ENCODE measurements around the gene DCAF5.

The DCAF5 gene

DNA sequence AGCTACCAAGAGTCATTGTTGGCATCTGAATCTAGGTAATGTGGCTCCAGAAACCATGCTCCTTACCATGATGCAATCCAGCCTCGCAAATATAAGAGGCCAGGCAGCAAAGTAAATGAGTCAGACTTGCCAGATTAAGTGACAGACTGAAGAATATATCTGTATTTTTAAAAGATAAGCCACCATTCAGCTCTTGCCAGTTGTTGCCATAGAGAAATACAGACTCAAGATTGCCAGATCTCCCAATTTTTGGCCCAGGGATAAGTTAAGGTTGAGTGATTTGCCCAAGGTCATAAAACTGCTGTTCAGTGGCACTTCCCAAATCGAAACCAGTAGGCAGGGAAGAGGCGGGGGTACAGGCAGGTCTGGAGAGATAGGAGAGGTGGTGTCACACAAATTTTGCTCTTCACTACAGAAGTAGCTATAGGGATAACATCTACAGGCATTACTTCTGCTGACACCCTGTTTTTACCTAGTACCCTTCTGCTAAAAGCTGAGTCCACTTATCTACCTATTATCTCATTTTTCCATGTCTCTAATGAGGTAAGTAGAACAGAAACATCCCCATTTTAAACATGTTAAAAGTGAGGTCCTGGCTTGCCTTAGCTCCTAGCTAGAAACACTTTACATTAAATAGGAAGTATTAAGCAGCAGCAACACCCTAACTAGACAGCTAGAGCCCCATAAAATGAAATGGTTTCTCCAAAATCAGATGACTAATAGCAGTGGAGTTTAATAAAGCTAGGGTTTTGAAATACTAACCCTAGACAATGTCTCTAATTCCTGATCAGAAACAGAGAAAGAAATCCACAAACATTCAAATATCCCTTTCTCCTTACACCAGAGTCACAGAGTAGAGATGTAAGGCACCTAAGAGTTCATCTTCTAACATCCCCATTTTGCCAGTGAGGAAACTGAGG is 19.5 kb downstream of the DCAF5 start:
- no peak for DNase-seq (ENCODE audit: low read depth)
- in situ Hi-C loops (cut with HindIII; ENCODE audit: low sequenced_read_pairs), result no loop called here
- no peak for TF ChIP-seq CTCF (IDR thresholded peaks at IDR 0.05; ENCODE audit: low read depth, low read length, missing control alignments)
- H3K4me3 ChIP-seq (ENCODE audit: low read depth, low read length), result no peak overlapping the region

GRCh38 chr14:69132513-69133181 is 20.3 kb downstream of the DCAF5 start:
- no peak for DNase-seq (ENCODE audit: low read depth)
- in situ Hi-C loops (cut with HindIII; ENCODE audit: low sequenced_read_pairs), result no loop called here
- no peak for TF ChIP-seq CTCF (IDR thresholded peaks at IDR 0.05; ENCODE audit: low read depth, low read length, missing control alignments)
- H3K4me3 ChIP-seq (ENCODE audit: low read depth, low read length), result no peak overlapping the region

DNA sequence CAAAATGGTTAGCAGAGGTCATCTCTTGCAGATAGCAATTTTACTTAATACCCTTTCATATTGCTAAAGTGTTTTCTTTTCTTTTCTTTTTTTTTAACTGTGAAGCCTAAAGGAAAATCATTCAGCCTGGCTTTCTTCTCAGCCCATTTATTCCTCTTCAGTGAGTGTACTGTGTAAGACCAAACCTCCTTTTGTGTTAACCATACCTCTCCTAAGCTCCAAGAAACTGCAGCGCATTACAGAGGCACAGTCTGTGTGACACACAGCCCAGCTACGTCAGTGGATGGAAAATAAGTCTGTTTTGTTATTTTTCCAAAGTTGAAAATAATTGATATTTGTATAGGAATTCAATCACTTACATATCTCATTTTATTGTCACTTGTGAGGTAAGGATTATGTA is 21.7 kb downstream of the DCAF5 start:
- H3K4me3 ChIP-seq (ENCODE audit: low read depth, low read length), result no peak overlapping the region
- in situ Hi-C loops (cut with HindIII; ENCODE audit: low sequenced_read_pairs), result no loop called here
- no peak for TF ChIP-seq CTCF (IDR thresholded peaks at IDR 0.05; ENCODE audit: low read depth, low read length, missing control alignments)
- no peak for DNase-seq (ENCODE audit: low read depth)

DNA sequence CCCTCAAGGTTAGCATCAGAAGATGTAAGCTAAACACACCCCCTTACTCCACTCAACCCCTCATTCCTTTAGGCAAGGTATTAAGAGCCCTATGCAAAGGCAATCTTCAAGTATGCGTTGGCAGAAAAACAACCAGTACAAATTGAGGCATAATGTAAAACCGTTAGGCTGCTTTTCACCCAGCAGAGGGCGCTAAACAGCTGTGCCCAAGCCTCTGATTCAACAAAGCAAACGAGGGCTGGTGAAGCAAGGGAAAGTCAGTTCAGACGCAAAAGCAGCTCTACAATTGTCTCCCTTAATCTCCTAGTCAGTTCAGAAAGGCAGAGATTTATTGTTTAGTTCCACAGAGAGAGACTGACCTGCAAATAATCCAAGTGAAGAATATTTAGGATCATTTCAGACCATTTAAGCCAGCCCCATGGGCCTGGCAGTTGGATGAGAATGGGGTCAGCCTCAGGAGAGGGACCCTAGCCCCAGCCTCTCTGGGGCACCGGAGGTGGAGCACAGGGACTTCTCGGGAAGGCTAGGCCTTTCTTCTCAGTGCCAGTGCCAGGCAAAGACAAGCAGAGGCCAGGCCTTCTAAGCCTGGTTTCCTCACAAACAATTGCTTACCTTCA is 23.5 kb downstream of the DCAF5 start:
- H3K4me3 ChIP-seq (ENCODE audit: low read depth, low read length), result no peak overlapping the region
- TF ChIP-seq CTCF (IDR thresholded peaks at IDR 0.05; ENCODE audit: low read depth, low read length, missing control alignments), result peak; percentile 95
- in situ Hi-C loops (cut with HindIII; ENCODE audit: low sequenced_read_pairs), result no loop called here
- DNase-seq (ENCODE audit: low read depth), result peak; percentile 83

DNA sequence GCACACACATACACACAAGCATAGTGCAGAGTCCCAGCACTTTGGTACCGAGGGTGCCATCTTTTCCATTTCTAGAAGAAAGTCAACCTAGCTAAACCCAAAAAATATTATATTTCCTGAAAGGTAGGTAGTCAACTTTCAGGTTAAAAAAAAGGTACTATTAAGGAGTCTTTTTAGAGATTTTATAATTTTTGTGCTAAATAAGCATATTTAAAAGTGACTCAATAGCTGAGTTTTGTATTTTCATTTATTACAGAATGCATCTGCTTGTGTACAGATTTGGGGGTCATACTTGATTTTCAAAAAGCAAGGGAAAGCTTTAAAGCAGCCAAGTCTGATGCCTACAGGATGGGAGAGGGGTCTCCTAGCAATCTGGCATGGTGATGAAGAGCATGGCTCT is 34.6 kb downstream of the DCAF5 start:
- H3K4me3 ChIP-seq (ENCODE audit: low read depth, low read length), result no peak overlapping the region
- DNase-seq (ENCODE audit: low read depth), result no peak
- no peak for TF ChIP-seq CTCF (IDR thresholded peaks at IDR 0.05; ENCODE audit: low read depth, low read length, missing control alignments)
- in situ Hi-C loops (cut with HindIII; ENCODE audit: low sequenced_read_pairs), result no loop called here

DNA sequence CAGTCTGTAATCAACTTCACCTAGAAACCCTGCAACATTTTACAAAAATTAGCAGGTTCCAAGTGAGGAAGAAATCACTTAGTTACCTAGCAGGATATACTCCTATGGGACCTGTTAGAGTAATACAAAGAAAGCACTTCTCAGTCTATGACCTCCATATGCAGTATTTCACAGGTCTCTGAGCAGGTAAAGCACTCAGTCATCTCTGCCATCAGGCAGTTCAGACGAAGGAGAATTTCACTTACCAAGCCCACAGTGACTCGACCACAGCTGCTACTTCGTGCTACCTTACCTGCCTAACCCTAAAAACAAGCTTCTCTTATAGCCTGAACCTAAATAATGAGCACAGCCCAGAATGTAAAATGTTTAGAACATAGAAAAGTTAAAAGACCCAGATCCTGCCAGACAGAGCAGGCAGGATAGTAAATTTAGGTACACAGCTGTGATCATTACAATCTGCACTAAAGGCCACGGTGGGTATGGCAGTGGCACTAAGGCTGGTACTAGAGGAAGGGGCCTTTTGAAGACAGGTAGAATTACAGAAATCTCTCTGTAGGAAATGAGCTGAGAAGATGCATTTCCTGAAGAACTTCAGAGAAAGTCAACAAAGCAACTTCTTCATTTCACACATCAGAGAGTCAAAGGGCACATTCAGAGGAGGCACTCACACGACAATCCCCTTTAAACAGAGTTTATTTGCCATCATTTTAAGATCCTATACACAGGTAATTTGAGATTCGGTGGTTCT is 35.7 kb downstream of the DCAF5 start:
- in situ Hi-C loops (cut with HindIII; ENCODE audit: low sequenced_read_pairs), result no loop called here
- no peak for TF ChIP-seq CTCF (IDR thresholded peaks at IDR 0.05; ENCODE audit: low read depth, low read length, missing control alignments)
- no peak for DNase-seq (ENCODE audit: low read depth)
- no peak overlapping the region for H3K4me3 ChIP-seq (ENCODE audit: low read depth, low read length)

Measured in astrocyte of the cerebellum (primary cell).